Type B pancreatic cell (in vitro differentiated cells): Measurements from ENCODE around the gene STPG4. TPM values are rescaled to one million over a fixed set of nuclear protein-coding genes. Genes with fewer than 3 reads are reported as not detected.
A peak's percentile ranks its signal among the peaks of the same experiment; 100 is the strongest.
"Not testable (repeated sequence)": the region's sequence is repeated elsewhere in the genome, so short reads cannot be mapped to it uniquely, and the experiment has no call there.

Experiments
- DNase-seq: peaks from one replicate; pipeline ENCODE4 v3.0.0; 2021; ENCODE audit warnings: mixed read lengths; ENCODE audit not compliant: unreplicated experiment; ENCODE audit errors: extremely low spot score
- H3K27ac Mint-ChIP-seq: 2 replicates; pipeline ENCODE4 v1.8.0; 2021; ENCODE audit warnings: mild to moderate bottlenecking, mixed read lengths
- H3K27me3 Mint-ChIP-seq: 2 replicates; pipeline ENCODE4 v1.8.0; 2021; ENCODE audit warnings: mixed read lengths
- H3K36me3 Mint-ChIP-seq: 2 replicates; pipeline ENCODE4 v1.8.0; 2021; ENCODE audit warnings: mixed read lengths
- H3K4me1 Mint-ChIP-seq: one replicate; pipeline ENCODE4 v1.8.0; 2021; ENCODE audit warnings: mixed read lengths; ENCODE audit not compliant: unreplicated experiment
- H3K4me3 Mint-ChIP-seq: 2 replicates; pipeline ENCODE4 v1.8.0; 2021; ENCODE audit warnings: mild to moderate bottlenecking, mixed read lengths
- H3K9me3 Mint-ChIP-seq: 2 replicates; pipeline ENCODE4 v1.8.0; 2021; ENCODE audit warnings: mixed read lengths
- total RNA-seq: library from RNA; stranded (reverse); gene quantifications from 2 replicates; pipeline ENCODE4 v1.2.1, GENCODE V29; 2021; ENCODE audit warnings: low replicate concordance
- TF ChIP-seq, protein P1 (sequence below): fragments of 200-600 bp; sonication (generic); conservative IDR thresholded peaks from 2 replicates; pipeline ENCODE4 v1.5.0; 2021; ENCODE audit warnings: antibody characterized with exemption, mild to moderate bottlenecking

STPG4 gene
- total RNA-seq, 1 donor from 2014 or later: 0.36 TPM

- Mint-ChIP-seq H3K4me3 (no peak overlapping the region), H3K36me3 (no peaks in the 10 kb centered on the region), H3K4me1 (no peaks in the 10 kb centered on the region), H3K27me3 (no peaks in the 10 kb centered on the region), H3K9me3 (no peaks in the 10 kb centered on the region), H3K27ac (no peak overlapping the region)
- TF ChIP-seq, protein P1, sequence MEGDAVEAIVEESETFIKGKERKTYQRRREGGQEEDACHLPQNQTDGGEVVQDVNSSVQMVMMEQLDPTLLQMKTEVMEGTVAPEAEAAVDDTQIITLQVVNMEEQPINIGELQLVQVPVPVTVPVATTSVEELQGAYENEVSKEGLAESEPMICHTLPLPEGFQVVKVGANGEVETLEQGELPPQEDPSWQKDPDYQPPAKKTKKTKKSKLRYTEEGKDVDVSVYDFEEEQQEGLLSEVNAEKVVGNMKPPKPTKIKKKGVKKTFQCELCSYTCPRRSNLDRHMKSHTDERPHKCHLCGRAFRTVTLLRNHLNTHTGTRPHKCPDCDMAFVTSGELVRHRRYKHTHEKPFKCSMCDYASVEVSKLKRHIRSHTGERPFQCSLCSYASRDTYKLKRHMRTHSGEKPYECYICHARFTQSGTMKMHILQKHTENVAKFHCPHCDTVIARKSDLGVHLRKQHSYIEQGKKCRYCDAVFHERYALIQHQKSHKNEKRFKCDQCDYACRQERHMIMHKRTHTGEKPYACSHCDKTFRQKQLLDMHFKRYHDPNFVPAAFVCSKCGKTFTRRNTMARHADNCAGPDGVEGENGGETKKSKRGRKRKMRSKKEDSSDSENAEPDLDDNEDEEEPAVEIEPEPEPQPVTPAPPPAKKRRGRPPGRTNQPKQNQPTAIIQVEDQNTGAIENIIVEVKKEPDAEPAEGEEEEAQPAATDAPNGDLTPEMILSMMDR: no peak
- DNase-seq: no peak
These were observed 42.3 kb downstream of the STPG4 start for GRCh38 chr2:47112665-47113435.

DNA sequence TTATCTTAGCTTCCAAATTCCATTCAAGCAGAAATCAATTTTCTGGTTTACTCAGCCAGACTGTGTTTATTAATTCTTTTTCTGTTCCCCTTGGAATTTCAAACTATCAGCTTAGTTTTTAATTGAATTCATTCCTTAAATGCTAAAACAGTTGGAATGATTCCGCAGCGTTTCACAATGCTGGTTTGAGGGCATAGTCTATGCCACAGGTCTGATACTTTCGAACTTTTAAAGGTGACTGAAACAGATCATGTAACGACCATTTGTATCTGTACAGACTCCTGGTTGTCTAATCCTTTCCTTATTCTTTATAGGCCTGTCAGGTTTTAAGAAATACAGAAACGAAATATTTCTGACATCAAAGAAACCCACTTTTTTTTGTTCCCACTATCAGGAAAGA, 45.4 kb downstream of the STPG4 start:
- H3K36me3 Mint-ChIP-seq: peaks cover 4% of the 10 kb centered on the region
- no peak overlapping the region for H3K27ac Mint-ChIP-seq
- DNase-seq: no peak
- H3K4me3 Mint-ChIP-seq: no peak overlapping the region
- no peaks in the 10 kb centered on the region for H3K27me3 Mint-ChIP-seq
- no peaks in the 10 kb centered on the region for H3K9me3 Mint-ChIP-seq
- H3K4me1 Mint-ChIP-seq: peaks cover 11% of the 10 kb centered on the region
- TF ChIP-seq, protein P1: no peak

- Mint-ChIP-seq H3K4me3 (no peak overlapping the region), H3K36me3 (peaks cover 4% of the 10 kb centered on the region), H3K4me1 (peaks cover 11% of the 10 kb centered on the region), H3K27me3 (no peaks in the 10 kb centered on the region), H3K9me3 (no peaks in the 10 kb centered on the region), H3K27ac (no peak overlapping the region)
- TF ChIP-seq, protein P1: no peak
- no peak for DNase-seq
These were observed 46.1 kb downstream of the STPG4 start for GRCh38 chr2:47109007-47109375.

- H3K36me3 Mint-ChIP-seq: not testable (repeated sequence)
These were observed 46.7 kb downstream of the STPG4 start for GRCh38 chr2:47108267-47109006.

DNA sequence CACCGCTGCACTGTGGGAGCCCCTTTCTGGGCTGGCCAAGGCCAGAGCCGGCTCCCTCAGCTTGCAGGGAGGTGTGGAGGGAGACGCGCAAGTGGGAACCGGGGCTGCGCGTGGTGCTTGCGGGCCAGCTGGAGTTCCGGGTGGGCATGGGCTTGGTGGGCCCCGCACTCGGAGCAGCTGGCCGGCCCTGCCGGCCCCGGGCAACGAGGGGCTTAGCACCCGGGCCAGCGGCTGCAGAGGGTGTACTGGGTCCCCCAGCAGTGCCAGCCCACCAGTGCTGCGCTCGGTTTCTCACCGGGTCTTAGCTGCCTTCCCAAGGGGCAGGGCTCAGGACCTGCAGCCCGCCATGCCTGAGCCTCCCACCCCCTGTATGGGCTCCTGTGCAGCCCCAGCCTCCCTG, 47.9 kb downstream of the STPG4 start:
- H3K27ac Mint-ChIP-seq, H3K4me3 Mint-ChIP-seq, H3K36me3 Mint-ChIP-seq, DNase-seq, H3K27me3 Mint-ChIP-seq, H3K9me3 Mint-ChIP-seq: not testable (repeated sequence)
- H3K4me1 Mint-ChIP-seq: peaks cover 11% of the 10 kb centered on the region

More at GRCh38 chr2:47108267-47109006, 46.7 kb downstream of the STPG4 start:
- not testable (repeated sequence) for H3K9me3 Mint-ChIP-seq, H3K4me3 Mint-ChIP-seq, DNase-seq, H3K27me3 Mint-ChIP-seq, H3K27ac Mint-ChIP-seq
- H3K4me1 Mint-ChIP-seq: peaks cover 11% of the 10 kb centered on the region

- peak overlapping the region; percentile 65 for H3K27ac Mint-ChIP-seq
- not testable (repeated sequence) for H3K36me3 Mint-ChIP-seq
These were observed 48.9 kb downstream of the STPG4 start for GRCh38 chr2:47106231-47106630.

GRCh38 chr2:47099712-47100111, 55.4 kb downstream of the STPG4 start:
- H3K4me1 Mint-ChIP-seq: peaks cover 11% of the 10 kb centered on the region
- not testable (repeated sequence) for H3K27me3 Mint-ChIP-seq, H3K9me3 Mint-ChIP-seq, DNase-seq, H3K4me3 Mint-ChIP-seq, H3K36me3 Mint-ChIP-seq, H3K27ac Mint-ChIP-seq

More at GRCh38 chr2:47106231-47106630, 48.9 kb downstream of the STPG4 start:
- Mint-ChIP-seq H3K4me1 (peaks cover 11% of the 10 kb centered on the region), H3K4me3 (peak overlapping the region; percentile 37)
- not testable (repeated sequence) for H3K9me3 Mint-ChIP-seq, DNase-seq, H3K27me3 Mint-ChIP-seq
